Kidney capillary endothelial cell (primary cell): Measurements from ENCODE around the gene ETF1.
A peak's percentile ranks its signal among the peaks of the same experiment; 100 is the strongest.

Source experiments
- DNase-seq: peaks from one replicate; pipeline ENCODE4 v3.0.0-alpha.2; 2018; ENCODE audit warnings: low spot score

ETF1 gene

GRCh38 chr5:138463419-138464007 is 79.5 kb downstream of the ETF1 start:
- no peak for DNase-seq

GRCh38 chr5:138461343-138462125 is 81.5 kb downstream of the ETF1 start:
- peak; percentile 36 for DNase-seq

GRCh38 chr5:138460032-138460693 is 82.9 kb downstream of the ETF1 start:
- no peak for DNase-seq

GRCh38 chr5:138459311-138459933 is 83.6 kb downstream of the ETF1 start:
- no peak for DNase-seq

GRCh38 chr5:138458856-138459255 is 84.2 kb downstream of the ETF1 start:
- DNase-seq: no peak

- DNase-seq: no peak
These were observed 84.7 kb downstream of the ETF1 start for GRCh38 chr5:138458384-138458783.

GRCh38 chr5:138457531-138458275 is 85.3 kb downstream of the ETF1 start:
- no peak for DNase-seq
